Right lobe of liver (tissue), 6 donors: ENCODE measurements around the gene PDE10A. TPM values are rescaled to one million over a fixed set of nuclear protein-coding genes. Genes with fewer than 3 reads are reported as not detected.

ENCODE experiments used
- ATAC-seq, 4 donors: fragments of 200-7000 bp; cut with Tn5 transposase; one replicate each; pipeline ENCODE4 v1.9.1; 2020; ENCODE audit warnings: mild to moderate bottlenecking in 4 of 4, moderate library complexity in 4 of 4
- DNase-seq, 3 donors: peaks; one replicate each; pipeline ENCODE4 v3.0.0-alpha.2; 2020
- H3K27ac ChIP-seq, 3 donors: fragments of 200-600 bp; one replicate each; pipeline ENCODE4 v1.8.0; 2022
- H3K27me3 ChIP-seq, 2 donors: fragments of 200-600 bp; one replicate each; pipeline ENCODE4 v1.8.0; 2022
- H3K36me3 ChIP-seq, 4 donors: fragments of 200-600 bp; sonication (generic) in 1 of 4; one replicate each; pipeline versions ENCODE4 v1.5.1 to v1.8.0; 2017 to 2022; ENCODE audit warnings: control low read depth in 1 of 4
- H3K4me1 ChIP-seq, 4 donors: fragments of 200-600 bp; sonication (generic) in 1 of 4; one replicate each; pipeline versions ENCODE4 v1.5.1 to v1.8.0; 2017 to 2022; ENCODE audit warnings: control low read depth in 1 of 4
- H3K4me3 ChIP-seq, 3 donors: fragments of 200-600 bp; one replicate each; pipeline ENCODE4 v1.8.0; 2022
- H3K9me3 ChIP-seq, 4 donors: fragments of 200-600 bp; sonication (generic) in 1 of 4; one replicate each; pipeline versions ENCODE4 v1.5.1 to v1.8.0; 2017 to 2022; ENCODE audit warnings: control low read depth in 1 of 4
- CTCF ChIP-seq, 4 donors: fragments of 200-600 bp in 3 of 4; fragments of 450-650 bp in 1 of 4; IDR thresholded peaks; one replicate each; pipeline versions ENCODE4 v1.5.1 to v1.8.0; 2016 to 2022; ENCODE audit warnings: antibody characterized with exemption in 4 of 4, mild to moderate bottlenecking in 2 of 4
- POLR2A ChIP-seq: fragments of 450-650 bp; IDR thresholded peaks from one replicate; pipeline ENCODE4 v1.6.1; 2017; ENCODE audit warnings: antibody characterized with exemption, mild to moderate bottlenecking
- WGBS: methylation state at CpG from one replicate; pipeline ENCODE4 v1.1.6; 2018; ENCODE audit warnings: low coverage, low lambda C conversion rate; ENCODE audit not compliant: insufficient coverage; ENCODE audit errors: missing lambda C conversion rate; 5-methylcytosine and 5-hydroxymethylcytosine counted together
- intact Hi-C, 2 donors: fragments of 100-400 bp; cut with DNase I; formaldehyde crosslinking; loops; one replicate each; pipeline versions ENCODE4 v1.11.2 to v1.14.1; 2022
- total RNA-seq, 6 experiments: library from RNA; depleted of rRNA in 2 of 6; stranded (reverse); fragments of >200 nt in 2 of 6; fragmentation: NEBNext Ultra II Directional in 3 of 6; extraction: Animal tissue kit (Norgen Biotek cat#: 25700) in 3 of 6; gene quantifications; one replicate each; pipeline versions ENCODE4 v1.1.0 to v1.2.4, GENCODE V29; 2016 to 2023
- donor health status: DM: no; HTN: yes; CAD: no.
- donor health status: DM: no; HTN: no; CAD: no.
- donor health status: DM: no; HTN: no; CAD: no.
- donor health status: DM: no; HTN: yes; CAD: no.
- donor health status: DM: no; HTN: yes; CAD: no.

Gene PDE10A
- total RNA-seq, 6 experiments from 2014 or later: 0.48 to 1.5 (median 0.65) TPM

- Histone ChIP-seq H3K27ac (no peak overlapping the region), H3K4me1 (no peaks in the 10 kb centered on the region), H3K36me3 (no peaks in the 10 kb centered on the region), H3K9me3 (no peaks in the 10 kb centered on the region), H3K27me3 (no peaks in the 10 kb centered on the region), H3K4me3 (no peak overlapping the region)
- WGBS: 42% methylated on average over 7 of the region's 11 CpGs
- no peak for TF ChIP-seq CTCF (IDR thresholded peaks at IDR 0.05)
- no peak for TF ChIP-seq POLR2A
- ATAC-seq (no peak), DNase-seq (no peak)
- intact Hi-C loops: no loop called here
These were observed 29.1 kb upstream of the PDE10A start for GRCh38 chr6:165692106-165692653.

- Histone ChIP-seq H3K4me3 (no peak overlapping the region), H3K27ac (no peak overlapping the region), H3K36me3 (no peaks in the 10 kb centered on the region), H3K27me3 (no peaks in the 10 kb centered on the region), H3K9me3 (no peaks in the 10 kb centered on the region), H3K4me1 (no peaks in the 10 kb centered on the region)
- TF ChIP-seq POLR2A (no peak), CTCF (IDR thresholded peaks at IDR 0.05) (no peak)
- ATAC-seq: no peak
- intact Hi-C loops: no loop called here
- 61% methylated on average over 6 of the region's 7 CpGs for WGBS
- DNase-seq: no peak
These were observed 26.7 kb upstream of the PDE10A start for GRCh38 chr6:165689699-165690098.

- H3K27ac ChIP-seq: no peak overlapping the region
- WGBS: 67% methylated on average over 19 of the region's 27 CpGs
- no peak for ATAC-seq
- no peak for DNase-seq
- no peaks in the 10 kb centered on the region for H3K36me3 ChIP-seq
- H3K4me3 ChIP-seq: no peak overlapping the region
- TF ChIP-seq POLR2A (no peak), CTCF (IDR thresholded peaks at IDR 0.05) (no peak)
- no peaks in the 10 kb centered on the region for H3K4me1 ChIP-seq
- H3K27me3 ChIP-seq: no peaks in the 10 kb centered on the region
- intact Hi-C loops: no loop called here
- H3K9me3 ChIP-seq: no peaks in the 10 kb centered on the region
These were observed 23.7 kb upstream of the PDE10A start for GRCh38 chr6:165686596-165687365.

GRCh38 chr6:165685302-165685701 lies 22.3 kb upstream of the PDE10A start:
- WGBS: 27% methylated on average over 1 of the region's 1 CpG
- Histone ChIP-seq H3K36me3 (no peaks in the 10 kb centered on the region), H3K27ac (no peak overlapping the region), H3K4me1 (no peaks in the 10 kb centered on the region), H3K4me3 (no peak overlapping the region), H3K9me3 (no peaks in the 10 kb centered on the region), H3K27me3 (no peaks in the 10 kb centered on the region)
- intact Hi-C loops: no loop called here
- TF ChIP-seq CTCF (IDR thresholded peaks at IDR 0.05) (no peak), POLR2A (no peak)
- ATAC-seq (no peak), DNase-seq (no peak)
